ENCODE measurements around the gene CIDEC.
A peak's percentile ranks its signal among the peaks of the same experiment; 100 is the strongest.
"Not testable (repeated sequence)": the region's sequence is repeated elsewhere in the genome, so short reads cannot be mapped to it uniquely, and the experiment has no call there.

CIDEC gene

DNA sequence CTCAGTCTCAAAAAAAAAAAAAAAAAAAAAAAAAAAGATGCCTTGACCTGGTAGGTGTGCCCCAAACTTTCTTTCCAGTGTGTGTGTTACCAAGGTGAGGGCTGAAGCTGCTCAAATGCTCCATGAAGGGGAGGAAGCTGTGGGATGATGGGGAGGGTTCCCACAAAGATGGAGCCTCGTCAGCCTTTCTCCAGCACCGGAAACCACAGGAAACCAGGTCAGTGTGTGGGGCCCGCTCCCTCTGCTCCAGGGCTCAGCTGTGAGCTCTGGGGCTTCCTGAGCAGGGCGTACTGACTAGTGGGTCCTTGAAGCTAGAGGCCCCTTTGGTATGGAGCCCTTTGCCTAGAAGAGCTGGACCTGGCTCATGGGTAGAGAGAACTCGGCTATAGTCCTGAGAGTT lies 21.9 kb upstream of the CIDEC start:
- no peak for DNase-seq

DNA sequence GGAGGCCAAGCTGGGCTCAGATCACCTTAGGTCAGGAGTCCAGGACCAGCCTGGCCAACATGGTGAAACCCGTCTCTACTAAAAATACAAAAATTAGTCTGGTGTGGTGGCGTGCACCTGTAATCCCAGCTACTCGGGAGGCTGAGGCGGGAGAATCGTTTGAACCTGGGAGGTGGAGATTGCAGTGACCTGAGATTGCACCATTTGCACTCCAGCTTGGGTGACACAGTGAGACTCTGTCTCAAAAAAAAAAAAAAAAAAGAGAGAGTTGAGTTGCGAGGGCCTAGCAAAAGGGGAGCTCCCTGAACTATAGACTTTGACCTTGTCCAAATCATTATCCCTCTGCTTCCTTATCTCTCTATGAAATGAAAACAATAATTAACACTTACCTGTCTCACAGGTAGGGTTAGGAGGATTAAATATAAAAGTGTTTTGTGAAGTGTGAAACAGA lies 20.9 kb upstream of the CIDEC start:
- not testable (repeated sequence) for DNase-seq

DNA sequence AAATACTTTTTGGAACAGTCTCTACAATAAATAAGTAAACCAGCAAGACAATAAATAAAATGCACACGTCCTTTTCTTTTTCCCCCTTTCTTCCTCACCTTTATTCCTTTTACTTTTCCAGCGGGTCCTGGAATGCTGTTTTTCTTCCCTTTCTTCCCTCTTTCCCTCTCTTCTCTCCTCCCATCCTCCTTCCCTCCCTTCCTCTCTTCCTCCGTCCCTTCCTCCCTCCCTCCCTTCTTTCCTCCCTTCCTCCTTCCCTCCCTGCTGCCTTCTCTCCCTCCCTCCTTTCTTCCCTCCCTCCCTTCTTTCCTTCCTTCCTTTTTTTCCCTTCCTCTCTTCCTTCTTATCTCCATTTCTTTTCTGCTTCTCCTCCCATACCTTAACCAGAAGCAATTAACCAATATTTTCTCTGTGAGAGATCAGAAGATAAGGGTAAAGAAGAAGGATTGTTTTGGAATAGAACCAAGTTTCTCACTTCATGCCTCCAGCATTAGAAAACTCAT lies 19.3 kb upstream of the CIDEC start:
- no peak for DNase-seq

DNA sequence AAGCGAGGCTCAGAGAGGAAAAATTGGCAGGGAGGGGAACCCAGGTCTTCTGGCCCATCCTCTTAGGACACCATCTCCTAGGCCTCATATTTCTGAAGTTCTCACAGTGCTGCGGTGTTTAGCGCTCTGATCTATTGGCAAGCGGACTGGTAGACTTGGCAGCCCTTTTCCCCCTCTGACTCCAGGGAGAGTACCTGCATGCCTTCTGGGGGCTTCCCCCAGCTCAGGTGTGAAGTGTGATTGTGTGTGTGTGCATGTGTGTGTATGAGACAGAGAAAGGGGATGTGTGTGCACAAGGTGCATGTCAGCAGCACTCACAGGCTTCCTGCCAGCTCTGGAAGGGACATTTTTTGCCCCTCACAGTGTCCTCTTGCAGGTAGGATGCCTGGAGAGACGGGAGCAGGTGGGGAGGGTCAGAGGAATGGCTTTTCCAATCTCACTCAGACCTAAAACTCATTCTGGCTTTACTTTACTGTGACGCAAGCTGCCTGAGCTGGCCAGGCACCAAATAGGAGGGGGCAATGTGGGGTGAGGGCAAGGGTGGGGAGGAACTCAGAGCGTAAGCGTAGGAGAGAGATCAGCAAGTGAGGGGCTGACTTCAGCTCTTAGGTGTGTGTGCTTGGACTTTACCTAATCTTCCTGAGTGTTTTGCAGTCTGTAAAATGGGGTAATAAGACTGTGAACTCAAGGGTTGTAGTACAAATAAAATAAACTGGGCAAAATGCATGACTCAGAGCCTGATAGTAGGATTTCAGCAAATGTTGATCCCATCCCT lies 18.6 kb upstream of the CIDEC start:
- DNase-seq = no peak

DNA sequence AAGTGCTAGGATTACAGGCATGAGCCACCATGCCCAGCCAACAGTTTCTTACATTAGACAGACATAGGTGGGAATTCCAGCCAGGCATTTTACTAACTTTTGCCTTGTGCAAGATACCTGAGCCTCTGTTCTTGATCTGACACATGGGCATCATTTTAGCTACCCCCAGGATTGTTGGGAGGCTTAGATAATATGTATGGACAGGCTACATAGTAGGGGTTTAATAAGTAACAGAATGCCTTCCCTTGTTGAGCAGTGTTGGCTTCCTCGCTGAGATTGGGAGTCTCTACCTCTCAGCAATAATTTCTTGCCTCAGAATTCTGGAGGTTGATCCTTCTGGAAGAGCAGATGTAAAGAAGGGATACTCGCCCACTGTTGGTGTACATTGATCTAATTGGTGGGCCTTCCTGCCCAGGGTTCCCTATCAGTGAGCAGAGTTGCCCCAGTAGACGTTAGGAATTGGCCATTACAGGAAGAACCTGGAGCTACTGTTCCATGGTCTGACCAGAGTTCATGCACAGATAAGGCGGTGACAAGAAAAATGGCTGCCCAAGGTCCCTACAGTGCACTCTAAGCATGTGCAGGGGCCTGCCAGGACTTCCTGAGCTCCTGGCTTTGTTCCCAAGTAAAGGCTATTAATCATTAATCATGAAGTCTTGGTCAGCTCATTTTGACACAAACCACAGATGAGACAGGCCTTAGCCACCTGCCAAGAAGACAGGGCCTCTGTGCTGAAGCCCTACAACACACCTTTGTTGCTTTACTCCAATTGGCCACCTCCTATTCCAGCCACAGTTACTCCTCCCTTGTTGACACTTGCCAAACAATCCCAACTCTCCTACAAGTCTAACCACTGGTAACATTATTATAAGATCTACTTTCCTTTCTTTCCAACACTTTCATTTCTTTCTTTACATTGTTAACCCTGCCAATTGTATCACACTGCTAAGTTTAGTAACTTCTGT lies 17.6 kb upstream of the CIDEC start:
- peak; percentile 29 for DNase-seq

DNA sequence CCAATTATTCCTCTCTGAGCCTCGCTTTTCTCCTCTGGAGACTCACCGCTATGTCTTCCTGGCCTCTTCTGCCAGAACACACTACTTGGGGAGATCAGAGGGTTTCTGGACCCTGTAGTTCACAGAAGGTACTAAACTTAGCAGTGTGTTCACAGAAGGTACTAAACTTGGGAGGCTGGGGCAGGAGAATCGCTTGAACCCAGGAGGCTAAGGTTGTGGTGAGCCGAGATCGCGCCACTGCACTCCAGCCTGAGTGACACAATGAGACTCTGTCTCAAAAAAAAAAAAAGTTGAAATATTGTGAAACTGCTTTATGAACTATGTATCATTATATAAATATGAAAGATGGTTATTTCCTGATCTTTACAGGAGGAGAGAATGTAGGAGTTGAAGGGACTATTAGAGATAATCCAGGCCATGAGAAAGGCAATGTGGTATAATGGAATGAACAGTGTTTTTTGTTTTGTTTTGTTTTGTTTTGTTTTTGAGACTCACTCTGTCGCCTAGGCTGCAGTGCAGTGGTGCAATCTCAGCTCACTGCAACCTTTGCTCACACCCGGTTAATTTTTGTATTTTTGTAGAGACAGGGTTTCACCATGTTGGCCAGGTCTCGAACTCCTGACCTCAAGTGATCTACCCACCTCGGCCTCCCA lies 16.8 kb upstream of the CIDEC start:
- not testable (repeated sequence) for DNase-seq

DNA sequence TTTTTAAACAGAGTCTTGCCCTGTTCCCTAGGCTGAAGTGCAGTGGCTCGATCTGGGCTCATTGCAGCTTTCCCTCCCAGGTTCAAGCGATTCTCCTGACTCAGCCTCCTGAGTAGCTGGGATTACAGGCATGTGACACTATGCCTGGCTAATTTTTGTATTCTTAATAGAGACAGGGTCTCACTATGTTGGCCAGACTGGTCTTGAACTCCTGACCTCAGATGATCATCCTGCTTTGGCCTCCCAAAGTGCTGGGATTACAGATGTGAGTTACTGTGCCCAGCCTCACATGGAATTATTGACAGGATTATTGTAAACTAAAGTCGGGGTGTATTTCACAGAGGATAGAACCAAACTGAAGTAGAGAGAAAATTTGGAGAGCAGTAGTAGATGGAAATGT lies 15.7 kb upstream of the CIDEC start:
- not testable (repeated sequence) for DNase-seq

DNA sequence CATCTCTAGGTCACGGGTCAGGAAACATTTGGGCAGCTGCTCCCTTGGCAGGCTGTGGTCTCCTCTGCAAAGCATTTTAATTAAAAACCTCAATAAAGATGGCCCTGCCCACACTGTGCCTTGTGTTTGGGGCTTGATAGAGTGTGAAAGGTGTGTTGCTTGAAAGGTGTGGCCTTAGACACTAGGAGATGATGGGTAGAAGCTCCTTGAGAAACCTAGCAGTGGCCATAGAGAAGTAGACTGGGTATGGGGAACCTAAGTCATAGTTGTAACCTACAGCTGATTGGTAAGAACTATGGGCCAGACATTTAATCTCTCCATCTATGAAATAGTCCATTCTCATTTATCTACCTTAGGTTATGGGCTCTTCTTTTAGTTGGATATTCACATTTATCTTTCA lies 13.7 kb upstream of the CIDEC start:
- DNase-seq = no peak

DNA sequence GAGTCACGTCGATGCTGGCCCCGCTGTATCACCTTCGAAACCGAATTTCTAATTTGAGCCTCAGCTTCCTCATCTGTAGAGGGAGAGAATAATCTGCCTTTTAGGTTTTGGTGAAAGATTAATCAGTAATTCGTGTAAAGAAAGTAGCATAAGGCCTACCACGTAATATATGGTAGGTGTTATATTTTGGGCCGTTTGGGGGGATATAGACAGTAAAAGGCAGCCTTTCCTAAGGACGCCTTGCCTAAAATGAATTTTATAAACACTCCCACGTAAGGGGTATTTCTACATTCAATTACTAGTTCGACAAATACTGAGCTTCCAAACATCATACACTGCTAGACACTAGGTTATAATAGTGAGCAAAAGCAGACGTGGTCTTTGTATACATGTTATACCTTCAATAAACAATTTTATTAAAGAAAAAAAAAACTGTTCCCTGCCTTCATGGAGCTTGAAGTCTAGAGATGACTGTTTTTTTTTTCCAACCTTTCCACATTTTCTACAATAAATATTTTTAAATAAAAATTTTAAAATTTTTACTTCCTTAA lies 11.1 kb upstream of the CIDEC start:
- no peak for DNase-seq

DNA sequence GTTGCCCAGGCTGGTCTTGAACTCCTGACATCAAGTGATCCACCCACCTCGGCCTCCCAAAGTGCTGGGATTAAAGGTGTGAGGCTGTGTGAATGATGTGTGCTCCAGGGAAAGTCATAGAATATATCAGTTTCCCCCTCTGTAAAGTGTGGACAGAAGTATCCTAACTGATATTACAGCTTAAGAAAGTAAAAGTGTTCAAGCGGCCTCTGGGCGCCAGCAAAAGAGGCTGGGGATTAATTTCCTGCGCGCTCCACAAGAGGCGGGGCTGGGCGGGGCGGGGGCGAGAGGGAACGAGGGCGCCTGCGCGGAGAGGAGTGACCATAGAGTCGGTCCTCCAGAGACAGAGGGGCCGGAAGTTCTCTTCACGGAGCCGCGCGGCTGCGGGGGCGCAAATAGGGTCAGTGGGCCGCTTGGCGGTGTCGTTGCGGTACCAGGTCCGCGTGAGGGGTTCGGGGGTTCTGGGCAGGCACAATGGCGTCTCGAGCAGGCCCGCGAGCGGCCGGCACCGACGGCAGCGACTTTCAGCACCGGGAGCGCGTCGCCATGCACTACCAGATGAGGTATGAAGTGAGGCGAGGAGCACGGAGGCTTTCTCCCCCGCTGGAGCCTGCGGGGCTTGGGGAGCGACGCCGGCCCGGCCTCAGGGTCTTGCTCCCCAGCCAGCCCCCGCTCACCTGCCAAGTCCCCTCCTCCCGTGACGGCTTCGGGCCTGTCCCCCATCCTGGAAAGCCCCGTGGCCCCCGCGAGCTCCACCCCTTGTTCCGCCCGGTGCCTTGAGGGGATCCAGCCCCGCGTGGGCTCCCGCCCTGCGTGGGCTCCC lies 10.4 kb upstream of the CIDEC start, which contains the start of gene JAGN1:
Gene JAGN1, plus strand, starts transcription at position 362 of the 823 bp plus-strand sequence. Its CDS starts 113 bp downstream, at position 475.
- peak; percentile 90 for DNase-seq

DNA sequence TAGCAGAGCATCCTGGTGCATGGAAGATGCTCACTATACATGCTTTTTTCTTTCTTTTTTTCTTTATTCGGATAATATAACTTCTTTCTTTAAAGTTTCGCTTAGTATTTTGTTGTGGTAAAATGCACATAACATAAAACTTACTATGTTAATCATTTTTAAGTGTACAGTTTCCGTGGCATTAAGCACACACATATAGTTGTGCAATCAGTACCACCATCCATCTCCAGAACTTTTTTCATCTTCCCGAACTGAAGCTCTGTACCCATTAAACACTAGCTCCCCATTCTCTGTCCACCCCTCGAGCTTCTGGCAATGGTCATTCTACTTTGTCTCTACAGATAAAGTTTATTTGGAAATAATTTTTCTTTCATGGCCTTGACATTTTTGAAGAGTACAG lies 9.4 kb upstream of the CIDEC start:
- no peak for DNase-seq

DNA sequence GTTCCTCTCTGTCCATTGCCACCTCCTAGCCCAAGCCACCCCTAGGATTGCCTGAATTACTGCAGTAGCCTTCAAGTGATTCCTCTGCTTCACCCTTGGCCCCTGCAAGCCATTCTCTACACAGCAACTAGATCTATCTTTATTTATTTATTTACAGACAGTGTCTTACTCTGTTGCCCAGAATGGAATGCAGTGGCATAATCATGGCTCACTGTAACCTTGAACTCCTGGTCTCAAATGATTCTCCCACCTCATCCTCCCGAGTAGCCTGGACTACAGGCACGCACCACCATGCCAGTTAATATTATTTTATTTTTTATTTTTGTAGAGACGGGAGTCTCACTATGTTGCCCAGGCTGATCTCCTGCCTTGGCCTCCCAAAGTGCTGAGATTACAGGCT lies 8.5 kb upstream of the CIDEC start:
- DNase-seq = no peak

DNA sequence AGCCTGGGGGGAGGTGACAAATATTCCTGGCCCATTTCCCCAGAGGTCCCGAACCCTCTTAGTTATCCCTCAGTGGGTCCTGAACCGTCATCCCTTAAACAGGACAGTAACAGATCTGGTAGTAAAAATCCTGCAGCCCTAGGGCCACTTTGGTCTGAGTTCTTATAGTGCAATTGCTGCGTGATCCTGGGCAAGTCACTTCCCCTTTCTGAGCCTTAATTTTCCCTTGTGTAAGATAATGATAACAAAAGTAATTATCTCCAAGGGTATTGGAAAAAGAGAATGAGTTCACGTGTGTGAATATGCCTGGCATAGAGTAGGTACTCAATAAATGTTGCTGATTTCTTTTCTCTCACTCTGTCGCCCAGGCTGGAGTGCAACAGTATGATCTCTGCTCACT lies 7.4 kb upstream of the CIDEC start:
- DNase-seq = no peak

DNA sequence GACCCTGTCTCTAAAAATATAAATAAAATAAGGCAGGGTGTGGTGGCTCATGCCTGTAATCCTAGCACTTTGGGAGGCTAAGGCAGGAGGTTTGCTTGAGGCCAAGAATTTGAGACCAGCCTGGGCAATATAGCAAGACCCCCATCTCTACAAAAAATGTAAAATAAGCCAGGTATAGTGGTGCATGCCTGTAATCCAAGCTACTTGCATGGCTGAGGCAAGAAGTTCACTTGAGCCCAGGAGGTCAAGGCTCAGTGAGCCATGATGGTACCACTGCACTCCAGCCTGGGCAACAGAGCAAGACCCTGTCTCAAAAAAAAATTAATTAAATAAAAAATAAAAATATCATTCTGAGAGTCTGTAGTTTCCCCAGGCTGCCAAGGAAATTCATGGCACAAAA lies 6.3 kb upstream of the CIDEC start:
- no peak for DNase-seq

DNA sequence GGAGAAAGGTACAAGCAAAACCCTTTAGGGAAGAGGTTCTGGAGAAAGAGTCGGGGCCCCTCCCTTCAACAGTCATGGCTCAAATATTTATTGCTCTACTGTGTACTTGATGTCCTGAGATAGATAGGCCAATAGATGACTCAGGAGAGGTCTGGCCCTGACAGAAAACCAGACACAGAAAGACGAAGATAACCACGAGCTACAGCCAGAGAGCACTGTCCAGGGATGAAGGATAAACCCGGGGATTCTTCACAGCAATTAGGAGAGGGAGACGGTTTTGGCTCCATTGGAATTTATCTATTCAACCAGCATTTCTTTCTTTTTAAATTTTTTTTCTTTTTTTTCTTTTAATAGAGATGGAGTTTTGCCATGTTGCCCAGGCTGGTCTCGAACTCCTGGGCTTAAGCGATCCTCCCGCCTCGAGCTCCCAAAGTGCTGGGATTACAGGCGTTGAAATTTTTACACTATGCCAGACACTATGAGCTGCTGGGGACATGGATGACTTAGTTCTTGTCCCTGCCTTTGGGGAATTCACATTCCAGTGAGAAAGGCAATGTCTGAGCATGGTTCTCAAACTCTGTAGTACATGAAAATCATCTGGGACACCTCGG lies 4.6 kb upstream of the CIDEC start:
- DNase-seq = peak; percentile 81

DNA sequence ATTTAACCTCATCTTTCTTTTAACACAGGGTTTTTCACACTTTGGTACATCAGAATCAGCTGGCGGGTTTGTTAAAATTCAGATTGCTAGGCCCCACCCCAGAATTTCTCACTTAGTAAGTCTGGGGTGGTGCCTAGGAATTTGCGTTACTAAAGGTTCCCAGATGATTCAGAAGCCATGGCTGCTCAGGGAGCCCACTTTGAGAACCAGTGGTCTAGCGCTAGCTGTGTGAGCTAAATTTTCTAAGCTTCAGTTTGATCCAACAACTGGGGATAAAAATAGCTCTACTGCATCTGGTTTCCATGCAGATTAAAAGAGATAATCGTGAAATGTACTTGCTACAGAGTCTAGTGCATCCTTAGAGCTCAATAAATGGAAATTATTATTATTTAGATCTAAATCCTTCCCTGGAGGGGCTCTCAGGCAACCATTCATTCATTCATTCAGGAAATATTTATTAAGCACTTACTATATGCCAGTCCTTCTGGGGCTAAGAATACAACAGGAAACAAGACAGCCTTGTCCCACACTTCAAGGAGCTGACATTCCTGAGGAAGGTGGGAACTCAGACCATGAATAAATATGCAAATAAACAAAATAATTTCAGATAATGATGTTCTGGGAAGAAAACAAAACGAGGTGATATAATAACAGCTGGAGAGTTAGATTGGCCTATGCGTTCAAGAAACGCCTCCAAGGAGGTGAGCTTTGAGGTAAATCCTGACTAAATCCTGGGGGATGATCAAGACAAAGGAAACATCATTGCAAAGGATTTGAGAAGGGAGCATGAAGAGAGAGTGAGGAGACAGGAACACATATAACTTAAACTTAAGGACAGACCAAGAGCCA lies 3.9 kb upstream of the CIDEC start:
- DNase-seq = peak; percentile 50

DNA sequence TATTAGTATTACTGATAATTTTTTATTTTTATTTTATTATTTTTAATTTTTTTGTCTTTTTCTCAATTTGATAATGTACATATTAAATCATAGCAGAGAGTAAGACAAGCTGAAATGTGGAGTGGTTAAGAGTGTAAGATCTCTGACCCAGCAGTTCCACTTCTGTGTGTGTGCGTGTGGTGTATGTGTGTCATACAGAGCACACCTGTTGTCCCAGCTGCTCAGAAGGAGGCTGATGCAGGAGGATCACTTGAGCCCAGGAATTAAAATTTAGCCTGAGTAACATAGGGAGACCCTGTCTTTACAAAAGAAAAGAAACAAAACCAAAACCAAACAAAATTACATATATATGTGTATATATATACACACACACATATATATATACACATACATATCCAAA lies 1.4 kb upstream of the CIDEC start:
- DNase-seq = no peak

DNA sequence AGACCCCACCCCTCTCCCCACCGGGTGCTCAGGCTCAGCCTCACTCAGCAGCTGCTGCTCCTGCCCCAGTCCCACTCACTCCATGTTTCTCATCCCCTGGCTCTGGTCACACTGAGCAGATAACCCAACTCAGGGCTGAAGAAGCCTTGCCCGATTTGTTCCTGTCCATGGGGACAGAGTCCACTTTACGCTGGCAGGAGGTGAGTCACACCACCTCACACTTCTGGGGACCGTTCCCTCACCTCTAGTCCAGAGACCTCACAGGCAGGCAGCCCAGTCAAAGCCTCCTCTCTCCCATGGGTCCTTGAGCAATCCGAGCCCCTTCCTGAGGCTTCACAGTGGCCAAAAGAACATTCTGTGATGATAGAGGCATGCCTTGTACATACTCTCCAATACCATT lies 1.4 kb downstream of the CIDEC start:
- no peak for DNase-seq

DNA sequence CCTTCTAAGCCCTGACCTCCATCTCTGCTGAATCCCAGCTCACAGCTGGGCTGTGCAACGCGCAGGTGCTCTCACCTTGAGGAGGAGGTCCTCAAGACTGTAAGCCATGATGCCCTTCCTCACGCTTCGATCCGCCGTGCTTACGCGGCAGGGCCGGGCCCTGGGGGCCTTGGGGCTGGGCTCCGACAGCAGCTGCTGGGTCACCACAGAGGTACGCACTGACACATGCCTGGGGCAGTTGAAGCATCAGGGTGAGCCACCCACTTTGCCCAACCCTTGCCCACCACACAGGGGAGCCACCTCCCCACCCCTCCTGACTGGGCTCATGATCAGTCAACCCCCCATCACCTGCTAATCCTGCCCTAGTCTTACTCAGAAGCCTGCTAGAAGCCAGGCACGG lies 3.1 kb downstream of the CIDEC start:
- DNase-seq = no peak

DNA sequence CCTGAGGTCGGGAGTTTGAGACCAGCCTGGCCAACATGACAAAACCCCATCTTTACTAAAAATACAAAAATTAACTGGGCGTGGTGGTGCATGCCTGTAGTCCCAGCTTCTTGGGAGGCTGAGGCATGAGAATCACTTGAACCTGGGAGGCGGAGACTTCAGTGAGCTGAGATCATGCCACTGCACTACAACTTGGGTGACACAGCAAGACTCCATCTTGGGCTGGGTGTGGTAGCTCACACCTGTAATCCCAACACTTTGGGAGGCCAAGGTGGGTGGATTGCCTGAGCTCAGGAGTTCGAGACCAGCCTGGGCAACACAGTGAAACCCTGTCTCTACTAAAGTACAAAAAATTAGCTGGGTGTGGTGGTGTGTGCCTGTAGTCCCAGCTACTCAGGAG lies 3.8 kb downstream of the CIDEC start:
- DNase-seq = not testable (repeated sequence)
